Pancreas (tissue), 10 donors: ENCODE results near the gene UTY. TPM values are rescaled to one million over a fixed set of nuclear protein-coding genes. Genes with fewer than 3 reads are reported as not detected.

ENCODE experiments used
- ATAC-seq, 4 donors: fragments of 200-7000 bp; cut with Tn5 transposase; one replicate each; pipeline versions ENCODE4 v1.8.0 to v1.9.1; 2020; ENCODE audit warnings: mild to moderate bottlenecking in 4 of 4, moderate library complexity in 4 of 4
- DNase-seq, 6 donors: peaks; one replicate each; pipeline ENCODE4 v3.0.0-alpha.2; 2020
- FAIRE-seq: peaks from 2 replicates; lab custom pipeline; 2012; peaks lifted over from hg19 to GRCh38; lab: Jason Lieb, UNC
- H3K27ac ChIP-seq, 4 donors: fragments of 200-600 bp; sonication (generic); 1 replicate in 3 of 4; 2 replicates in 1 of 4; pipeline versions ENCODE4 v1.5.0 to v1.8.0; 2020
- H3K27me3 ChIP-seq, 4 donors: fragments of 200-600 bp; one replicate each; pipeline ENCODE4 v1.8.0; 2021
- H3K36me3 ChIP-seq, 3 donors: fragments of 200-600 bp; sonication (generic) in 1 of 3; one replicate each; pipeline versions ENCODE4 v1.5.0 to v1.8.0; 2020 to 2021
- H3K4me1 ChIP-seq, 3 donors: fragments of 200-600 bp; one replicate each; pipeline ENCODE4 v1.8.0; 2021
- H3K4me3 ChIP-seq, 4 donors: fragments of 200-600 bp; sonication (generic) in 2 of 4; one replicate each; pipeline versions ENCODE4 v1.5.0 to v1.8.0; 2020 to 2021
- H3K9me3 ChIP-seq, 4 donors: fragments of 200-600 bp; one replicate each; pipeline ENCODE4 v1.8.0; 2021
- CTCF ChIP-seq, 4 donors: fragments of 200-600 bp; sonication (generic) in 3 of 4; IDR thresholded peaks; one replicate each; pipeline versions ENCODE4 v1.5.0 to v1.8.0; 2021; ENCODE audit warnings: antibody characterized with exemption in 4 of 4
- whole genome bisulfite sequencing, 2 donors: extraction: QIAGEN DNeasy Blood & Tissue Kit; methylation state at CpG; one replicate each; pipeline ENCODE4 v1.1.7; 2013; 5-methylcytosine and 5-hydroxymethylcytosine counted together
- intact Hi-C, 3 donors: fragments of 100-400 bp; cut with DNase I; formaldehyde crosslinking; loops; one replicate each; pipeline versions ENCODE4 v1.11.1 to v1.14.2; 2022
- polyA plus RNA-seq, 2 donors: library from polyadenylated mRNA; stranded (reverse); fragments of 200-250 nt; gene quantifications; one replicate each; pipeline ENCODE4 v1.2.3, GENCODE V29; 2013
- total RNA-seq, 6 donors: library from RNA; stranded (reverse); fragmentation: NEBNext Ultra II Directional in 4 of 6; extraction: Animal tissue kit (Norgen Biotek cat#: 25700) in 4 of 6; gene quantifications; one replicate each; pipeline versions ENCODE4 v1.2.1 to v1.2.4, GENCODE V29; 2021 to 2023
- donor health status: healthy with polysubstance abuse.
- donor health status: DM: no; HTN: no; CAD: no; lungs with moderate emphysema.
- donor health status: DM: no; HTN: no; CAD: no.
- donor health status: control.
- donor health status: control.
- donor health status: Bipolar disorder and iron deficiency.
- donor health status: DM: yes; HTN: yes; CAD: no.
- donor health status: DM: no; HTN: no; CAD: no.
- donor health status: DM: no; HTN: no; CAD: no.
- donor health status: DM: yes; HTN: yes; CAD: no.

The UTY gene
- total and polyA plus RNA-seq, 8 donors, result 0.09 to 12.0 (median 2.7) TPM; not detected in 5

- FAIRE-seq (no peak), DNase-seq (no peak), ATAC-seq (no peak)
- TF ChIP-seq CTCF (IDR thresholded peaks at IDR 0.05), result no peak
- Histone ChIP-seq H3K9me3 (no peaks in the 10 kb centered on the region), H3K27ac (no peak overlapping the region), H3K36me3 (no peaks in the 10 kb centered on the region), H3K27me3 (no peaks in the 10 kb centered on the region), H3K4me3 (no peak overlapping the region), H3K4me1 (no peaks in the 10 kb centered on the region)
- intact Hi-C loops, result no loop called here
- 82% methylated on average over 1 of the region's 1 CpG; no CpG with 5 or more reads in 1 of the 2 donors for WGBS, 2 donors
Measured at GRCh38 chrY:13488738-13489137, 8.9 kb upstream of the UTY start.

- H3K4me3 ChIP-seq, result no peak overlapping the region
- DNase-seq, result peak in 1 of 6 donors; percentile 26
- H3K36me3 ChIP-seq, result no peaks in the 10 kb centered on the region
- ATAC-seq, result no peak
- H3K27ac ChIP-seq, result no peak overlapping the region
- TF ChIP-seq CTCF (IDR thresholded peaks at IDR 0.05), result no peak
- no peaks in the 10 kb centered on the region for H3K9me3 ChIP-seq
- FAIRE-seq, result no peak
- no peaks in the 10 kb centered on the region for H3K27me3 ChIP-seq
- intact Hi-C loops, result no loop called here
- H3K4me1 ChIP-seq, result no peaks in the 10 kb centered on the region
- WGBS, 2 donors, result 1% methylated on average over 34 of the region's 34 CpGs; no CpG with 5 or more reads in 1 of the 2 donors
Measured at GRCh38 chrY:13479121-13479711, 617 bp downstream of the UTY start.

GRCh38 chrY:13478126-13478785 lies 1.6 kb downstream of the UTY start:
- H3K9me3 ChIP-seq, result no peaks in the 10 kb centered on the region
- H3K4me3 ChIP-seq, result no peak overlapping the region
- FAIRE-seq, result no peak
- intact Hi-C loops, result no loop called here
- no peak for ATAC-seq
- no peaks in the 10 kb centered on the region for H3K4me1 ChIP-seq
- no peak overlapping the region for H3K27ac ChIP-seq
- H3K36me3 ChIP-seq, result no peaks in the 10 kb centered on the region
- DNase-seq, result peak in 1 of 6 donors; percentile 43
- TF ChIP-seq CTCF (IDR thresholded peaks at IDR 0.05), result no peak
- WGBS, 2 donors, result 0% methylated on average over 15 of the region's 15 CpGs; no CpG with 5 or more reads in 1 of the 2 donors
- no peaks in the 10 kb centered on the region for H3K27me3 ChIP-seq

- no peak overlapping the region for H3K4me3 ChIP-seq
- 31% methylated on average over 2 of the region's 2 CpGs; no CpG with 5 or more reads in 1 of the 2 donors for WGBS, 2 donors
- intact Hi-C loops, result no loop called here
- no peak for ATAC-seq
- no peaks in the 10 kb centered on the region for H3K4me1 ChIP-seq
- H3K27me3 ChIP-seq, result no peaks in the 10 kb centered on the region
- DNase-seq, result no peak
- H3K27ac ChIP-seq, result no peak overlapping the region
- no peak for FAIRE-seq
- no peak for TF ChIP-seq CTCF (IDR thresholded peaks at IDR 0.05)
- H3K9me3 ChIP-seq, result no peaks in the 10 kb centered on the region
- H3K36me3 ChIP-seq, result no peaks in the 10 kb centered on the region
Measured at GRCh38 chrY:13474997-13475396, 4.8 kb downstream of the UTY start.

GRCh38 chrY:13451572-13451971 lies 28.3 kb downstream of the UTY start:
- no peaks in the 10 kb centered on the region for H3K4me1 ChIP-seq
- TF ChIP-seq CTCF (IDR thresholded peaks at IDR 0.05), result no peak
- no peak for ATAC-seq
- no peak overlapping the region for H3K27ac ChIP-seq
- no peak overlapping the region for H3K4me3 ChIP-seq
- H3K27me3 ChIP-seq, result no peaks in the 10 kb centered on the region
- no peaks in the 10 kb centered on the region for H3K9me3 ChIP-seq
- intact Hi-C loops, result no loop called here
- FAIRE-seq, result no peak
- 81% methylated on average over 3 of the region's 3 CpGs; no CpG with 5 or more reads in 1 of the 2 donors for WGBS, 2 donors
- no peak for DNase-seq
- no peaks in the 10 kb centered on the region for H3K36me3 ChIP-seq
